SK-N-DZ (cell line): ENCODE measurements around the gene NLK.

Experiments
- DNase-seq: peaks from one replicate; pipeline ENCODE4 v3.0.0-alpha.2; 2015; ENCODE audit warnings: low spot score

The NLK gene

DNA sequence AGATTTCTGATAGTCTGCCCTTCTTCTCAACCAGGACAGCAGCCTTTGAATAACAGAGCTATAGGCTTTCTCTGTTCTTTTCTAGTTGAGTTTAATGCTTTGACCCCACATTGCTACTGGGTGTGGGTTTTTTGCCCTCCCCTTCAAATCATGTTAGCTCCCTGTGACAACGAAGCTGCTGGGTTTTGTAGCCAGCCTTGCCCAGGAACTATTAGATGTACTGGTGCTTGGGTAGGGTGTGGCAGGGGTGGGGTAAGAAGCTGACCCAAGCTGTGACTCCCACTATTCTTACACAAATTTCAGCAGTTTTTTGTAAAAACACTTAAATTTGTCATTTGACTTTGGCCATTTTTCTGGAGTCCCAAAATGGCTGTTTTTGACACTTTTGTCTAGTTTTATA lies 69.7 kb downstream of the NLK start:
- DNase-seq, result no peak

GRCh38 chr17:28112606-28113005 lies 70.1 kb downstream of the NLK start:
- DNase-seq, result no peak

DNA sequence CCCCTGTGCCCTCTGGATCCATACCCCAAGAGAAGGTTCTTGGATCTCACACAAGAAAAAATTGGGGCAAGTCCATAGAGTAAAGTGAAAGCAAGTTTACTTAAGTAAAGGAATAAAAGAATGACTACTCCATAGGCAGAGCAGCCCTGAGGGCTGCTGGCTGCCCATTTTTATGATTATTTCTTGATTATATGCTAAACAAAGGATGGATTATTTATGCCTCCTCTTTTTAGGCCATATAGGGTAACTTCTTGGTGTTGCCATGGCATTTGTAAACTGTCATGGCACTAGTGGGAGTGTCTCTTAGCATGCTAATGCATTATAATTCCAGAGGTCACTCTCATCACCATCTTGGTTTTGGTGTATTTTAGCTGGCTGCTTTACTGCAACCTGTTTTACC lies 70.8 kb downstream of the NLK start:
- no peak for DNase-seq

- DNase-seq, result no peak
Observed at GRCh38 chr17:28115046-28115445, 72.6 kb downstream of the NLK start.

- no peak for DNase-seq
Observed at GRCh38 chr17:28117304-28117703, 74.8 kb downstream of the NLK start.

DNA sequence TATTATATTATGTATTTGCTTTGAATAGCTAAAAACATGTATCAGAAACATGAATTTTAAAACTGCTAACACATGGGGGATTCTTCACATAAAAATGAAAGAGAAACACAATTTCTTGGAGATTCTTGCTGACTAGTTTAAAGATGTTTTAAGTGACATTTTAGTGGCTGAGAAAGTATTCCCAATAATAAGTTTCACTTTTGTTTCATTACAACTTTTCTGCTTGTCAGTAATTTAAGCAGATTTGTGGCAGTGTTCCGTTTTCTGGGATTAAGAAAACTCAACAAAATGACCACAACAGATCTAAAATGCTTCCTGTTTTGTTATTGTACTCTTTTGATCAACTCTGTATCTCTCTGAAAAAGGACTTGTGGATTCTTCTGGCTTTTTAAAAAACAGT lies 75.9 kb downstream of the NLK start:
- DNase-seq, result no peak

DNA sequence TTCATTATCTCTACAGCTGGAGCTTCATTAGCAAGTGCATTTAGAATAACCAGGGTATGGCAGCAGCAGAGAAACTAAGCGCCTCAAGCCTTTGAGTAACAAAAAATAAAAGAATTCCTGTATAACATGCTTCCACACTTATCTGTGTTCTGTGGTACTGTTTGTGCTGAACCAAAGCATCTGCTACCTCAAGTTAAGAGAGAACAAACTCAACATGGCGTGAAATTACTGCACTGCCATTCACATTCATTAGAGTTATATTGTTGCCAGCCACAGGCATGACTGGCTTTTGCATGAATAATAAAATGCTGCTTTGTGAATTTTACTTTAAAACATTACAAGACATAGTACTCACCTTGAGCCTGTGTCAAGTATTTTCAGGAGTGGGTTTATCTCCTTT lies 76.6 kb downstream of the NLK start:
- DNase-seq, result no peak

DNA sequence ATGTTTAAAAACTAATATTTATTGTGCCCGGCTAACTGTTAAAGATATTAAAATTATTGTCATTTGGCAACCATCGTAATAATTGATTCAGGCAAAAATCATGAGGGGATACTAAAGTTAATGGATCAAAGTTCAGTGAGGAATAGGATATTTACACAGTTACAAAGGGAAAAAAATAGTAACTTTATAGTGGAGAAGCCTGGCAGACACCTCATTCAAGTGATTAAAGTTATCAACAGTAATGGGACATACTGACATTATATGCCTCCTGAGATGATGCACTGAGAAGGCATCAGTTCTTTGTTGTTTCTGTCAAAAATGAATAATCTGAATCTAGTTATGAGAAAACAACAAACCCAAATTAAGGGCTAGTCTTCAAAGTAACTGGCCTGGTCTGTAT lies 77.1 kb downstream of the NLK start:
- no peak for DNase-seq

DNA sequence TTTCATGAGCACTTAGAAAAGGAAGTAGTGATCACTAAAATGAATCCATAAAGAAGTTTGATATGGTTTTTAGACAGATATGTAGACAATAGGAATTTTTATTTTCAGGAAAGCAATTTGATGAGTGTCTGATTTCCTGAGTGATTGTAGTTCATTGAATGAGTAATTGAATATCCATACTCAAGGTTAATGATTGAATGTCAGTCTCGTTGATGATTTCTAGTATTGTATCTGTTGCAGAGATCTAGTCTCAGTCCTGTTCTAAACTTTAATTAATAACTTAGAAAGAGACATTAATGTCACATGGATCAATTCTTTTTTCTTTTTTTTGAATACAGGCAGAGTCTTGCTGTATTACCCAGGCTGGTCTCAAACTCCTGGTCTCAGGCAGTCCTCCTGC lies 78.3 kb downstream of the NLK start:
- DNase-seq, result no peak

DNA sequence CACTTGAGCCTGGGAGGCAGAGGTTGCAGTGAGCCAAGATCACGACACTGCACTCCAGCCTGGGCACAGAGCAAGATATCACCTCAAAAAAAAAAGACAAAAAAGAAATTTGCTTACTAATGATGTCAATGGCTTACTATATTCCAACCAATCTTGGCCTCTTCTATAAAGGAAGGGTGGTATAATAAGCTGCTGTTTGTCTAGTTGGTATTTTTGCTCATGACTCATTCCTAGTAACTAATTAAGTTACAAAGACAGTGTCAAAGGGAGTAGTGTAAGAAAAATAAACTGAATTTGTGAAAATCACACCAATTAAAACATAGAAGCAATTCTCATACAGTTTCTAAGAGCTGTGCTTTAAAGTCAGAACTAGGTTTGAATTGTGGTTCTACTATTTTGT lies 82.5 kb downstream of the NLK start:
- no peak for DNase-seq

DNA sequence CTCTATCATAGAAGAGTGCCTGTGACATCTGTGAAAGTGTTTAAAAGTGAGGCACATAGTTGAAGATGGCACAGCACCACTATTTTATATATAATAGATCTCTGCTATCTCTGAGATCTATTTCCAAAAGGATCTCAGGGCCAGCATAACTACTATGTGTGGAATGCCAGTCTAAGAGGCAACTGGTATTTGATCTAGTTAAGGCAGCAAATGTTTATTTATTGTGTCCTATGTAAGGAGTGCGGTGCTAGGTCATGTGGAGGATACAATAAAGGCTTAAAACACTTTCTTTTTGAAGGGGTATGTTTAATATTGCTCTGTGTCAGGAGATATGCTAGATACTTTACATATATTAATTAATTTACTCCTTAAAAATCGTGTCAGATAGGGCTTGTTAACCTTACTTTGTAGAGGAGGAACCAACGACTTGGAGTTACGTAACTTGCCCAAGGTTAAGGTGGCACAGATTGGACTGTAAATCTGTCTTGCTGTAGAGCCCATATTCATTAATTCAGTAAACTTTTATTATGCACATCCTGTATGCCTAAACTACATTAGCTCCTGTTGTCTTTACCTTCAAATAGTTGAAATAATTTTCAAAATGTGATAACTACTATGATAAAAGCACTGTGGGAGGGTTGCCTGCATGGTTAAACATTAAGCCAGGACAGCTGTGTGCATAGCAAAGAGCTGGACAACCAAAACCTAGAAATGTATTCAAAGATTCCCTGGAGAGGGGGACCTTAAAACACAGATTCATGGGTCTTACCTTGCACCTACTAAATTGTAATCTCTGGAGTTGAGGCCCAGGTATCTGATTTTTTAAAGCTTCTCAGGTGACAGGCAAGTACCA lies 83.3 kb downstream of the NLK start:
- DNase-seq, result no peak

DNA sequence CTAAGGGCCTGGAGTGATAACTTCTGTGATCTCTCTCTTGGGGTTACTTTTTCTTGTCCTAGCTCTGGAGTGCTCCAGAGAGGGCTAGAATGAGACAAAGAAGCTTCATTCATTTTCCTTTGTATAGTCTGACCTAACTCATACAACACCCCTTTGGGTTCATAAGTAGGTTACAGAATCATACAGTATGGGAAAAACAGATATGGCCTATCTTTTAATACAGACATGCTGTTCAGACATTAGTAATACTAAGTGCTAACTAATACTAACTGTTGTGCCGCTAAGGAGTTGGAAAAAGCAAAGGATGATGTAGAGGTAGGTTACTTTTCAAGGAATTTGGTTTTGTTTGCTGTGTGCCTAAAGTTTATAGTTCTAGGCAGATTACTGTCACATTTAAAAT lies 84.7 kb downstream of the NLK start:
- no peak for DNase-seq

DNA sequence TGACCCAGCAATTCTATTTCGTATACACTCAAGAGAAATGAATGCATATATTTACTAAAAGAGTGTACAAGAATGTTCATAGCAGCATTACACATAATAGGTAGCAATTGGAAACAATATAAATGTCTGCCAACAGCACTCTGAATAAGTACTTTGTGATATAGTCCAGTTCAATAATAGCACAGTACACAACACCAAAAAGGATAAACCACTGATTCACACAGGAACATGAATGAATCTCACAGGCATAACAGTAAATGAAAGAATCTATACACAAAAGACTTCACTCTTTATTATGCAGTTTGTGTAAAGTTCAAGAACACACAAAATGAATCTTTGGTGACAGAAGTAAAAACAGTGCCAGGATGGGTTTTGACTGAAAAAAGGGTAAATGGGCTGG lies 86.3 kb downstream of the NLK start:
- DNase-seq, result no peak

DNA sequence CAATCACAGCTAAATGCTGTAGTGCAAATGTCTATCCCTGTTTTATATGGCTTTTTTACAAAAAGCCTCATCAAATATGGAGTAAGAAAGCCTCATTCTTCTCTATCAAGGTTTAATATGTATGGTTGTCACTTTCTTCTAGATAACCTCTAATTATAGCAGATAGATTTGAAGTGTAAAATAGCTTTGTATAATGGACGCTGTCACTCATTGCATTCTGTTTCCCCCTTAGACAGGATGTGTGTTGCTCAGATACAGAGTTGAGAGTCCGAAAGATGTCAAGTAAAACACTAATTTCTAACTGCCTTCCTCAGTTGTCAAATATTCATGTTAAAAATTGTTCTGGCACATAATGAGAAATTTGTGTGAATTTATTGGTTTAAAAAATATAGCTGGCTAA lies 88.0 kb downstream of the NLK start:
- DNase-seq, result no peak

DNA sequence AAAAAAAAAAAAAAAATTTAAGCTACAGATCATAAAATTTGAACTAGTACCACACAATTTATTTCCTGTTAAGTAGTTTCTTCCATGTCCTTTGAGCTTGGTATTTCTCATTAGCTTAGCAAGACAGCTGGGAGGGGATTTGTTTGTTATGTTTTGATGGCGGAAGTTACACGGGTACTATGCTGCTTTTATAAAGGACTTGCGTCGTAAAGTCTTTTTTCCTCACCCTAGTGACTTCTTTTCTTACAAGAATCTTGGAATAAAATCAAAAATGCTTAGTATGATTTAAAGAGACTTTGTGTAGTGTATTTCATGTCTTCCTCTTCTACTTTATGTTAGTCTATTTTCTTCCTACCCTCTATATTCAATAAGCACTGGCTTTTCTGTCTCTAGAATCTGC lies 89.1 kb downstream of the NLK start:
- DNase-seq, result no peak

DNA sequence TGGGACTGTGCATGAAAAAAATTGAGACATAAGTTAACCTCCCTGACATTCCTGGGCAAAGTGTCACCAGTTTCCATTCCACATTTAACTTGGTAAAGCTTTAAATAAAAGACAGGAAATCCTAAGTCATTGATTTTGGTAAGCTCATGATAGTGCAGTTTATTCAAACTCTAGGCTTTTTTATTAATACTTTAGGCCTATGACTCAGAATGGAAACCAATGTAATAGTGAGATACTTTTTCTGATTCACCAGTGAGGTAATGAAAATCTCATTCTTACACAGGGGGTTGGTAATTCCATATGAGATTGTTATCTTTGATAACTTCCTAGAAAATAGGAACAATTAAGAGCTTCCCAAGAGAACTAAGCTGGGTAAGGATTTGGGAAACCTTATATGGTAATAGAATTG lies 91.1 kb downstream of the NLK start:
- no peak for DNase-seq

DNA sequence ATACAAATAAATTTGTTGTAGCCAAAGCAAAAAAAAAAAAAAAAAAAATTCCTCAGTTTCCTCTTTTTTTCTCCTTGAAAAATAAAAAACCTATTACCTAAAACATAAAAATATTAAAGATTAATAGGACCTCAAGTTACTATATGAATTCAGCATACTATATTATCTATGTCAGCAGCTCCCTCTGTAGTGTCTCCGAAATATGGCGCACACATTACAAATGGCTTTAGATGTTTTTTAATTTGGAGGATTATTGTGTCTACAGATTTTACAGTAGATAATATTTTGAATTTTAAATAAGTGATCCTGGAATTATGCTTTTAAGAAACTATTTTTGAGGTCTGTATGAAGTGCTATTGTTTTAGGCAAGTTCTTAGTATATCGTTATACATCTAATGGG lies 94.4 kb downstream of the NLK start:
- DNase-seq, result no peak

GRCh38 chr17:28139822-28140221 lies 97.3 kb downstream of the NLK start:
- no peak for DNase-seq

GRCh38 chr17:28141313-28141712 lies 98.8 kb downstream of the NLK start:
- DNase-seq, result no peak

- no peak for DNase-seq
Observed at GRCh38 chr17:28141773-28142172, 99.3 kb downstream of the NLK start.

DNA sequence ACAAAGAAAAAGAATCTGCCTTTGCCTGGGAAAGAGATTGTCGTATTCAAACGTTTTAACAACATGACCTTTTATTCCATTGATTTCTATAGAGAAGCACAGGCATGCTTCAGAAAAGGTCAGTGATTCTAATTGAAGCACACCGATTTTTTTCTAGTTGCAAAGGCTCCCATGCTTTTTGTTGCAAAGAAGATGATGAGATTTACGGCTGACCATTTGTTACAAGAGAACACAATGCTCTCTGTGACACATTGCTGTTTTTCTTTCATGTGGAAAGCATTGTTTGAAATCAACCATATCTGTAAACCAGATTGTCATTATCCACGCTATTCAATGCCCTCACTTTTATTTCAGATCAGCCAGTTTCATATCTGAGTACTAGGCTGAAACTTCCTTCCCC lies 99.8 kb downstream of the NLK start:
- DNase-seq, result no peak

- no peak for DNase-seq
Observed at GRCh38 chr17:28144019-28144418, 101.5 kb downstream of the NLK start.

DNA sequence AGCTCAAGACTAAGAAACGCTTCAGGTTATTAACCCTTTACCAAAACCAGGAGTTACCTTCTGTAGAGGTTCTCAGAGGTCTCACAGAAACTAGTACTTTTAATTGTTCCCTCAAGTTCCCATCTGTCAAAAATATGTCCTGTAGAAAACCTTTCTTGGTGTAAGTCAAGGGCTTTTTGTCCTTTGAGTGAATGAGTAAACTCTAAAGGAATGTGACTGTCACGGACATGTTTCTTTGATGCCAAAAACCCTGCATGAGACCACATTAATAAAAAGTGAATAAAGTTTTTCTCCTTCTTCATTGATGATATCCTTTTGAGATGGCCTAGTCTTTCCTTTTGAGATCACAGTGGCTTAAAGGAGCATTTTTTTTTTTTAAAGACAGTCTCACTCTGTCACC lies 102.9 kb downstream of the NLK start:
- DNase-seq, result no peak

- DNase-seq, result no peak
Observed at GRCh38 chr17:28147017-28147416, 104.5 kb downstream of the NLK start.
